ENCODE results near the gene SFT2D3. TPM values are rescaled to one million over a fixed set of nuclear protein-coding genes. Genes with fewer than 3 reads are reported as not detected.
A peak's percentile ranks its signal among the peaks of the same experiment; 100 is the strongest.

The SFT2D3 gene
- total RNA-seq, 2 donors from 2014 or later, result 5.9 to 6.0 TPM

DNA sequence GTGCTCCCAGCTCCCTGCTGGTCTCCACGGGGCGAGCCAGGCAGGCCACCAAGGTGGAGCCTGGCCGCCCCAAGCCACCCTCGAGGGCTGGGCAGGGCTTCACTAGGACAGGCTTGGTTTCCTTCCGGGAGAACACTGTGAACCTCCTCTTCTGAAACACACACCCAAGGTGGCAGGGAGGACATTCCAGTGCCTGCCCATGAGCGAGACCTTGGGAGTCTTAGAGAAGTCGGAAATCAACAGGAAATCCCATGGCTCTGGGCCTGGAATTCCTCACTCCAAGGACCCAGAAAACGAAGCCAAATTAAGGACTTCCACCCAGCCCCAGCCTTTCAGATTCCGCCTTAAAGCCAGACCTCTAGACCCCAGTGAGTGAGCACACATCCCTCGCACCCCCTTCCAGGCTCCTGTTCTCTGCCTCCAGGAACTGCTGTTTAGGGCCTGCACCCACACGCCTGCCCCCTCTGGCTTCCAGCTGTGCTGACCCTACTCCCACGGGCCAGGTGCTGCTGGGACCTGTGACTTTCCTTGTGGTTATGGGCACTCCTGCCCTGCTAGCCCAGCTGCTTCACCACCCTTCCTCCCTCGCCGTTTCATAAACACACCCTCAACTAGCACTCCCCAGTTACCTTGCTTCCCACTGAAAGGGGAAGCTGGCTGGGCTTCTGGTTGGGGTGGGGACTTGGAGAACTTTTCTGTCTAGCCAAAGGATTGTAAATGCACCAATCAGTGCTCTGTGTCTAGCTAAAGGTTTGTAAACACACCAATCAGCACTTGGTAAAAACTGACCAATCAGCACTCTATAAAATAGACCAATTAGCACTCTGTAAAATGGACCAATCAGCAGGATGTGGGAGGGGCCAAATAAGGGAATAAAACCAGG lies 41.6 kb upstream of the SFT2D3 start:
- H3K4me1 Mint-ChIP-seq, result no peaks in the 10 kb centered on the region
- no peak for ATAC-seq
- no peak for DNase-seq
- no peaks in the 10 kb centered on the region for H3K9me3 ChIP-seq (ENCODE audit: control insufficient read depth, low read length, poor library complexity, severe bottlenecking)
- H3K4me3 Mint-ChIP-seq, result no peak overlapping the region
- no peak overlapping the region for H3K27ac Mint-ChIP-seq
- no peaks in the 10 kb centered on the region for H3K36me3 Mint-ChIP-seq (ENCODE audit: low read depth)
- H3K27me3 Mint-ChIP-seq, result peaks cover 58% of the 10 kb centered on the region

DNA sequence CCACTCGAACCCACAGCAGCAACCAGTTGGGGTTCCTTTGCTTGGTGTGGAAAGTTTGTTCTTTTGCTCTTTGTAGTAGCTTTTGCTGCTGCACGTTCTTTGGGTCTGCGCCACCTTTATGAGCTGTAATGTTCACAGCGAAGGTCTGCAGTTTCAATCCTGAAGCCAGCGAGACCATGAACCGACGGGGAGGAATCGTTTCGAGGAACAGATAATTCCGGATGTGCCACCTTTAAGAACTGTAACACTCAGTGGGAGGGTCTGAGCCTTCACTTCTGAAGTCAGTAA lies 41.1 kb upstream of the SFT2D3 start:
- no peaks in the 10 kb centered on the region for H3K9me3 ChIP-seq (ENCODE audit: control insufficient read depth, low read length, poor library complexity, severe bottlenecking)
- H3K4me3 Mint-ChIP-seq, result no peak overlapping the region
- H3K27ac Mint-ChIP-seq, result no peak overlapping the region
- peaks cover 60% of the 10 kb centered on the region for H3K27me3 Mint-ChIP-seq
- ATAC-seq (no peak), DNase-seq (no peak)
- no peaks in the 10 kb centered on the region for H3K36me3 Mint-ChIP-seq (ENCODE audit: low read depth)
- no peaks in the 10 kb centered on the region for H3K4me1 Mint-ChIP-seq

DNA sequence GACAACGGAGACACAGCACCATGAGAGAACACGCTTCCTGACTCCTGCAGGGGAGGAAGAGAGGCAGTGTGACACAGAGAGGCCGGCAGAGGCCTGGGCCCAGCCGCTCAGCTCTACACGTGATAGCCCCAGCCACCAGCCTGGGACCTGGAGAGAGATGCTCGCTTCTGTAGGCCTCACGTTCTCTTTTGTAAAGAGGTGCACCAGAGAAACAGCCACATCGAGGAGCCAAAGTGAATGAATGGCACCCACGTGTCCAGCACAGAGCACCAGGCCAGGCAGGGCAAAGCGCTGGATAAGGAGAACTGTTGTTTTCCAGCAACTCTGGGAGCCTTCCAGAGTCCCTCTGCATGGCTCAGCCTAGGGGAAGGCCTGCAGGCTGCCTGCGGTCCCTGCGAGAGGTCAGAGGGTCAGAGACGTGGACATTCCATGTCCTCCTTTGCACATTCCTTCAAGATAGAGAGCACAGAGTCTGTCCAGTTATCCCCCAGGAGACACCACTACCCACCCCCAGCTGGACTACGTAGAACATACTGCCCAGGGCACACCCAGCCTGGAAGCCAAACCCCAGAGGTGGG lies 40.1 kb upstream of the SFT2D3 start:
- DNase-seq (no peak), ATAC-seq (no peak)
- H3K4me3 Mint-ChIP-seq, result no peak overlapping the region
- H3K27ac Mint-ChIP-seq, result no peak overlapping the region
- H3K9me3 ChIP-seq (ENCODE audit: control insufficient read depth, low read length, poor library complexity, severe bottlenecking), result no peaks in the 10 kb centered on the region
- H3K27me3 Mint-ChIP-seq, result peaks cover 69% of the 10 kb centered on the region
- no peaks in the 10 kb centered on the region for H3K4me1 Mint-ChIP-seq
- no peaks in the 10 kb centered on the region for H3K36me3 Mint-ChIP-seq (ENCODE audit: low read depth)

DNA sequence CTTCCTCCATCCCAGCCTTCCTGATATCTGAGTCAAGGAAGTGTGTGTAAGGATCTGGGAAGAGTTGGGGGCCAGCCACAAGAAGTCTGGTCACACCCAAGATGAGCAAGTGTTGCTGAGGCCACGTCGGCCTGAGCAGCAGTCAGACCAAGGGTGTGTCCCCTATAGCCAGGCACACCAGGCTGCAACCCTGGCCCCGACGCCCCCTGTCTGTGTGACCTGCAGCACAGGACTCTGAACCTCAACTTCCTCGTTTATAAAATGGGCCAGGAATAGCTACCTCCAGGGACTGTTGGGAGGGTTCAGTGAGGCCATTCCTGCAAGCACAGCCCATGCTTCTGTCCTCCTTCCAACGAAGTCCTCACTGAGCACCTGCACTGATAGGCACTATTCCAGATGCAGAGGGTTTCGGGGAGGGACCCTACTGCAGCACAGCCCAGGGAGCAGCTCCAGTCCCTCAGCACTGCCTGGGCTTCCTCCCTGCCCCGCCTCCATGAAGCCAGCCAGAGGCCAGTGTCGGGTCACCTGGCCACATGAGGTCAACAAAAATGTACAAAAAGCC lies 39.3 kb upstream of the SFT2D3 start:
- peak in 1 of 3 donors; percentile 7 for DNase-seq
- Mint-ChIP-seq H3K4me3 (no peak overlapping the region), H3K4me1 (no peaks in the 10 kb centered on the region), H3K36me3 (ENCODE audit: low read depth) (no peaks in the 10 kb centered on the region), H3K27me3 (peaks cover 78% of the 10 kb centered on the region), H3K27ac (no peak overlapping the region)
- no peak for ATAC-seq
- H3K9me3 ChIP-seq (ENCODE audit: control insufficient read depth, low read length, poor library complexity, severe bottlenecking), result no peaks in the 10 kb centered on the region

DNA sequence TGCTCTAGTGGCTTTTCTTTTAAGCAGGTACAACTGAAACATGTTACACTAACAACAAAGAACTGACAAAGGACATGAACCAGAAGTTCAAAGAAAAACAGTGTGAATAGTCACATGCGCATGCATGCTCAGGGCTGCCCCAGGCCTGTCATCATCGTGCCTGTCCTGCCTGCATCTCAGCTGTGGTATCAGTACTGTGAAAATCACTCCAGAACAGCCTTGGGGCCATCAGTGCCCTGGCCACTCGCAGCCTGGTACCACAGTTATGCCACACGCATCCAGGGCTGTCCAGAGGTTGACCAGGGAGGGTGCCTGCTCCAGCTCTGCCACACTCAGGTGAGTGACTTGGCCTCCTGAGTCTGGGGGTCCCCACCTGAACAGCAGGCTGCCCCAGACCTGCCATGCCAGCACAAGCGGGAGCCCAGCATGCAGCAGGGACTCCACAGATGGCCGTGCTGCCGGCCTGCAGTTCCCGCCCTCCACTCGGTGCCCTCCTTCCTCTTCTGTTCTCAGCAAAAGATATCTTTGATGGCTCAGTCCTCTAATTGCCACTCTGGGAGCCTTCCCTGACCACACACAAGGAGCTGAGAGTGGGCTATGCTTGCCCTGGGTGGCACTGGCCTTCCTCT lies 38.2 kb upstream of the SFT2D3 start:
- H3K4me3 Mint-ChIP-seq, result no peak overlapping the region
- DNase-seq, result peak in 1 of 3 donors; percentile 6
- peaks cover 72% of the 10 kb centered on the region for H3K27me3 Mint-ChIP-seq
- H3K9me3 ChIP-seq (ENCODE audit: control insufficient read depth, low read length, poor library complexity, severe bottlenecking), result no peaks in the 10 kb centered on the region
- ATAC-seq, result no peak
- no peak overlapping the region for H3K27ac Mint-ChIP-seq
- H3K4me1 Mint-ChIP-seq, result no peaks in the 10 kb centered on the region
- no peaks in the 10 kb centered on the region for H3K36me3 Mint-ChIP-seq (ENCODE audit: low read depth)

DNA sequence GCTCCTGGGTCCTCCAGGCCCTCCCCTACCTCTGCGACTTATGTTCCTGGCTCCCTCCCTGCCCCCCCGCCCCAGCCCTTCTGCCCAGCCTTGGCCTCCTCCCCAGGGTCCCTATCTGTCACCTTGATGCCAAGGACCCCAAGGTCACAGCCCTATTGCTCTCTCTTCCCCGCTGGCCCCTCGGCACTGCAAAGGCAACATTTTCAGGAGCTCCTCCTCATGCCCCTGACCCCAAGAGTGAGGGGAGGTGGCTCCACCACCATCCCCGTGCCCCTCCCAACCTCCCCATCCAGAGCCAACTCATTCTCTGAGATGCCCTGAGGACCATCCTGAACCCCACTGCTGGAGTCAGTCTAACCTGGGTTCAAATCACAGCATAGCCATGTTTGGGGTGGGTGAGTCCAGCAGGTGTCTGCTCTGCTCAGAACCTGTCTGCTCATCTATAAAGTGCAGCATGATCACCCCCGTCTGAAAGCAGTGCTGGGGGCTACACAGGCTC lies 37.7 kb upstream of the SFT2D3 start:
- DNase-seq (no peak), ATAC-seq (no peak)
- no peaks in the 10 kb centered on the region for H3K9me3 ChIP-seq (ENCODE audit: control insufficient read depth, low read length, poor library complexity, severe bottlenecking)
- Mint-ChIP-seq H3K4me1 (no peaks in the 10 kb centered on the region), H3K27me3 (peaks cover 71% of the 10 kb centered on the region), H3K27ac (no peak overlapping the region), H3K36me3 (ENCODE audit: low read depth) (no peaks in the 10 kb centered on the region), H3K4me3 (no peak overlapping the region)

DNA sequence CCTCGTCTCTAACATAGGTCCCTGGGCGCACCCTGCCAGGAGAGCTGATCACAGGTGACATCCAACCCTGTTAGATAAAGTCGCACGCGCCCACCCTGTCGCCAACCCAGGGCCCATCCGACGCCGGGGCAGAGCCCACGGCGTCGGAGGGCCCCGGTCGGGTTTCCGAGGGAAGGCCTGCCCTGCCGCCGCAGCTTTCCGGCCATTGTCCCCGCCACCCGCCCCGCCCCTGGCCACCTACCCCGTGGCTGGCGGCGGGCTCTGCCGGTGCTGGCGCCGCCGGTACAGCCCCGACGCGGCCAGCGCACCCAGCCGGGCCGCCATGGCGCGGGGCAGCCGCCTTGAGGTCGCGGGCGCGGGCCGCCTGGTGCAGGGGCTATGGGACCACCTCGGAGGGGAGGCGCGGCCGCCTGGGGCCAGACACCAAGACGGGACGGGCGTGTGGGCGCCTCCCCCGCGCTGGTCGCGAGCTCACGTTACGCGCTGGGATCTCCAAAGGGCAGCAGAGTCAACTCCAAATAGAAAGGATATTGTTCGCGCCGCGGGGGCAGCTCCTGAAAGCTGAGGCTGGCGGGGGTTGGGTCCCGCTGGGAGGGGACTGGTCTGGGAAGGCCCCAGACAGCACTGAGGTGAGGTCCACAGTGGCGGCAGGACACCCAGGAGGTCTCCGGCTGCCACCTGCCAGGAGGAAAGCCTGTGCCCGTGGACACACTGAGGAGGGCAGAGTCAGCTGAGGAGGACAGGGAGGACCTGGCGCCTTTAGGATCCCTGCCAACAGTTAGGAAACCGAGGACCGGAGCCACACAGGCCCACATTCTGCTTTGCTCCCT lies 37.0 kb upstream of the SFT2D3 start:
- Mint-ChIP-seq H3K36me3 (ENCODE audit: low read depth) (no peaks in the 10 kb centered on the region), H3K4me3 (no peak overlapping the region), H3K27me3 (peaks cover 71% of the 10 kb centered on the region), H3K4me1 (no peaks in the 10 kb centered on the region), H3K27ac (no peak overlapping the region)
- ATAC-seq (no peak), DNase-seq (peak in 1 of 3 donors; percentile 6)
- no peaks in the 10 kb centered on the region for H3K9me3 ChIP-seq (ENCODE audit: control insufficient read depth, low read length, poor library complexity, severe bottlenecking)

DNA sequence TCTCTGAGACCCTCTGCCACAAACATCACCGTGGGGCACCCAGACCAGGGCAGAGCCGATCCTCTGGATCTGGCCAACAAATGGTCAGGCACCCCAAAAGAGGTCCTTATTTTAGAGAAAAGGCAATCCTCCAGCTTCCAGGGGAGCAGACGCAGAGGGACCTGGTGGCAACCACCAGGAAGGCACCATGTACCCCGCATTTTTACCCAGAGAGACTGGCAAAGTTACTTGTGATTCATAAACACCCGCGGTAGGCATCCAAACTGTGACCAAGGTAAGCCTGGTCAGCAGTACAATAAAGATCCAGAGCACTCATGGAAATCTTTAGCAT lies 36.4 kb upstream of the SFT2D3 start:
- no peaks in the 10 kb centered on the region for H3K36me3 Mint-ChIP-seq (ENCODE audit: low read depth)
- no peak for DNase-seq
- H3K27me3 Mint-ChIP-seq, result peaks cover 69% of the 10 kb centered on the region
- no peak for ATAC-seq
- H3K4me1 Mint-ChIP-seq, result no peaks in the 10 kb centered on the region
- H3K4me3 Mint-ChIP-seq, result no peak overlapping the region
- H3K9me3 ChIP-seq (ENCODE audit: control insufficient read depth, low read length, poor library complexity, severe bottlenecking), result no peaks in the 10 kb centered on the region
- no peak overlapping the region for H3K27ac Mint-ChIP-seq

DNA sequence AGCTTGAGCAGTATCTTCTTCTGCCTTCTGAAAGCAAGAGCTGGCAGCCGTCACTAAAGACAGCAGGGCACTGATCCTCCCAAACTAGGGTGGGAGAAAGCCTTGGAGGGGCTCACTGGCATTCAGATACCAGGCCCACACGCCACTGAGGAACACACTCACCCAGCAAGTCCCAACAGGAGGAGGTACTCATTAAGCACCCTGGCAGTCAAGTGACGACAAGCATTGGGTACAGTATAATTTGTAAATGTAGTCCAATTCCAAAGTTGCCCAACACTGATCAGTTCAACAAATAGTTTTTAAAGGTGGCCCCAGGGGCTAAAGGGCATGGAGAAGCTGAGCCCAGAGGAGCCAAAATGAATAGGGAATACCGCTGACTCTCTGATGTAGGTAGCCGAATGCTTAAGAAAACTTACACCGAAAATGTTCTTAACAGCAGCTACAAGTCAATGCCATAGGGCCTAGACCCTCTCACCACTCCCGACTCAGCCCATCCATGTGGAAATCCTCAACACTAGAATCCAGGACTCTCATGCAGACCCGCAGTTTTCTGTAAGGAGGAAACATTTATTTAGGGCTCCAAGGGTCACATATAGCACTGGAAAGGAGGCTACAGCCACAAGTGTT lies 35.9 kb upstream of the SFT2D3 start:
- Mint-ChIP-seq H3K4me3 (no peak overlapping the region), H3K27ac (no peak overlapping the region), H3K27me3 (peaks cover 69% of the 10 kb centered on the region), H3K4me1 (no peaks in the 10 kb centered on the region), H3K36me3 (ENCODE audit: low read depth) (no peaks in the 10 kb centered on the region)
- ATAC-seq (no peak), DNase-seq (no peak)
- no peaks in the 10 kb centered on the region for H3K9me3 ChIP-seq (ENCODE audit: control insufficient read depth, low read length, poor library complexity, severe bottlenecking)

DNA sequence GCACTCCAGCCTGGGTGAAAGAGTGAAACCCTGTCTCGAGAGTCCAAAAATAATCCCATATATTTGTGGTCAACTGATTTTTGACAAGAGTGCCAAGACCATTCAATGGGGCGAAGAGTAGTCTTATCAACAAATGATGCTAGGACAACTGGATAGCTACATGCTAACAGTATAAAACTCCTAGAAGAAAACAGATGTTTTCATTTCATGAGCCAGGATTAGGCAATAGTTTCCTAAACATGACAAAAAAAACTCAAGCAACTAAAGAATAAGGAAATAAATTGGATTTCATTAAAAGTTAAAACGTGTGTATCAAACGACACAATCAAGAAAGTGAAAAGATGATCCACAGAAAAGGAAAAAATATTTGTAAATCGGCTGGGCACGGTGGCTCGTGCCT lies 32.2 kb upstream of the SFT2D3 start:
- DNase-seq, result no peak
- H3K9me3 ChIP-seq (ENCODE audit: control insufficient read depth, low read length, poor library complexity, severe bottlenecking), result no peaks in the 10 kb centered on the region
- peaks cover 74% of the 10 kb centered on the region for H3K27me3 Mint-ChIP-seq
- no peak for ATAC-seq
- no peak overlapping the region for H3K4me3 Mint-ChIP-seq
- no peak overlapping the region for H3K27ac Mint-ChIP-seq
- peaks cover 5% of the 10 kb centered on the region for H3K36me3 Mint-ChIP-seq (ENCODE audit: low read depth)
- H3K4me1 Mint-ChIP-seq, result peaks cover 6% of the 10 kb centered on the region

DNA sequence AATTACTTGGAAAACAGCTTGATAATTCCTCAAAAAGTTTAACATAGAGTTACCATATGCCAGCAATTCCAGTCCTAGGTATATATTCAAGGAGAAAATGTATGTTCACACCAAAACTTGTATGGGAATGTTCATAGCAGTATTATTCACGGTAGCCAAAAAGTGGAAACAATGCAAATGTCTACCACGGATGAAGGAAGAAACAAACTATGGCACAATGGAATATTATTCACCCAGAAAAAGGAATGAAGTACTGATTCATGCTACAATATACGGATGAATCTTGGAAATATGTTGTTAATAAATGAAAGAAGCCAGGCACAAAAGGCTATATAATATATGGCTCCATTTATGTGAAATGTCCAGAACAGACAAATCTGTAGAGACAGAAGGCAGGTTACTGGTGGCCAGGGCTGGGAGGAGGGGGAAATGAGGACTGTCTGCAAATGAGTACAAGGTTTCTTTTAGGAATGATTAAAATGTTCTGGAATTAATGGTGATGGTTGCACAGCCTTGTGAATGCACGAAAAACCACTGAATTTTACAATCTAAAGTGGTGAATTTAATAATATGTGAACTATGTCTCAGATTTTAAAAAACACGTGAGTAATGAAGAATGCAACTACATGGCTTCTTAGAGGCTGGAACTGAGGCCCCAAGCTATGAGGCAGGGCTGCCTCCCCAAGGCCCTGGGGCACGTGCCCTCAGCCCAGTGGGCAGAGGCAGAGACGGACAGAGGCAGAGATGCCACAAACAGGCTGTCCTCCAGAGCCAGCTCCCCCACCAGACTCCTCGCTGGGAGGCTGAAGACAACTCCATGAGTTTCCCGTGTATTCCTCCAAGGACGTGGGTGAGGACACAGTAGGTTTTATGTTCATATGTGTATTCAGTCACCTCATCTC lies 31.0 kb upstream of the SFT2D3 start:
- peaks cover 69% of the 10 kb centered on the region for H3K27me3 Mint-ChIP-seq
- ATAC-seq (no peak), DNase-seq (no peak)
- no peaks in the 10 kb centered on the region for H3K9me3 ChIP-seq (ENCODE audit: control insufficient read depth, low read length, poor library complexity, severe bottlenecking)
- H3K27ac Mint-ChIP-seq, result no peak overlapping the region
- H3K36me3 Mint-ChIP-seq (ENCODE audit: low read depth), result peaks cover 5% of the 10 kb centered on the region
- peaks cover 9% of the 10 kb centered on the region for H3K4me1 Mint-ChIP-seq
- H3K4me3 Mint-ChIP-seq, result no peak overlapping the region

DNA sequence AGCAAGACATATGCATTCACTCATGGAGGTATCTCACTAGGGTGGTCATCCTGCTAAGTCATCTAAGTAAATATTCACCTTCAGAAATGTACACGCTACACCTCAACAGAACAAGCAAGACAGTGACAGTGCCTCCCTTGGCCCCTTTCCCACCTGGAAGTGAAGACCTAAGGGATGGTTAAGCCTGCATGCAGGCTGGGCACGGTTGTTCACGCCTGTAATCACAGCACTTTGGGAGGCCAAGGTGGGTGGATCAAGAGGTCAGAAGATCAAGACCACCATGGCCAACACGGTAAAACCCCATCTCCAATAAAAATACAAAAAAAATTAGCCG lies 30.4 kb upstream of the SFT2D3 start:
- H3K9me3 ChIP-seq (ENCODE audit: control insufficient read depth, low read length, poor library complexity, severe bottlenecking), result no peaks in the 10 kb centered on the region
- H3K4me1 Mint-ChIP-seq, result peaks cover 14% of the 10 kb centered on the region
- no peak overlapping the region for H3K27ac Mint-ChIP-seq
- H3K36me3 Mint-ChIP-seq (ENCODE audit: low read depth), result peaks cover 5% of the 10 kb centered on the region
- no peak for DNase-seq
- H3K27me3 Mint-ChIP-seq, result peaks cover 67% of the 10 kb centered on the region
- H3K4me3 Mint-ChIP-seq, result no peak overlapping the region
- ATAC-seq, result no peak
